Measurements from ENCODE around the gene PRKN. TPM values are rescaled to one million over a fixed set of nuclear protein-coding genes. Genes with fewer than 3 reads are reported as not detected.

Gene PRKN
- total RNA-seq, 4 donors from 2014 or later, result 4.4 to 669 (median 10.5) TPM

DNA sequence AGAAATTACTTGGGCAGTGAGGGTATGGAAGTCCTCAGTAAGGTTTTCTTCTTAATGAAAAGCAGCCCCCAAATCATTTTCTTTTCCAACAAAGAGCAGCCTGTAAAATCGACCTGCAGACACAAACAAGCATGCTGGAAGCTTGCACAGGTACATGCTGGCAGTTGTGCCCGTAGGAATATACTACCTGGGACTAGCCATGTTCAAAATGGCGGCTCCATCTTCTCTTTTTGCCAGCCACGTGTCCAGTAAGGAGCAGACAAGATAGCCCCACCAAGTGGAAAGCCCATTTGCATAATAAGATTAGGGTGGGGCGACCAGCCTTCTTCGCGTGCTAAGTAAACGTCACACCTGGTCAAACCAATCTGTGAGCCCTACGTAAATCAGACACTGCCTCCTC lies 1194.3 kb downstream of the PRKN start:
- Histone ChIP-seq H3K27me3 (no peaks in the 10 kb centered on the region), H3K4me3 (no peak overlapping the region), H3K9me3 (no peaks in the 10 kb centered on the region), H3K4me1 (no peaks in the 10 kb centered on the region), H3K27ac (no peak overlapping the region), H3K36me3 (no peaks in the 10 kb centered on the region)
- DNase-seq, result no peak
- TF ChIP-seq, protein P1, sequence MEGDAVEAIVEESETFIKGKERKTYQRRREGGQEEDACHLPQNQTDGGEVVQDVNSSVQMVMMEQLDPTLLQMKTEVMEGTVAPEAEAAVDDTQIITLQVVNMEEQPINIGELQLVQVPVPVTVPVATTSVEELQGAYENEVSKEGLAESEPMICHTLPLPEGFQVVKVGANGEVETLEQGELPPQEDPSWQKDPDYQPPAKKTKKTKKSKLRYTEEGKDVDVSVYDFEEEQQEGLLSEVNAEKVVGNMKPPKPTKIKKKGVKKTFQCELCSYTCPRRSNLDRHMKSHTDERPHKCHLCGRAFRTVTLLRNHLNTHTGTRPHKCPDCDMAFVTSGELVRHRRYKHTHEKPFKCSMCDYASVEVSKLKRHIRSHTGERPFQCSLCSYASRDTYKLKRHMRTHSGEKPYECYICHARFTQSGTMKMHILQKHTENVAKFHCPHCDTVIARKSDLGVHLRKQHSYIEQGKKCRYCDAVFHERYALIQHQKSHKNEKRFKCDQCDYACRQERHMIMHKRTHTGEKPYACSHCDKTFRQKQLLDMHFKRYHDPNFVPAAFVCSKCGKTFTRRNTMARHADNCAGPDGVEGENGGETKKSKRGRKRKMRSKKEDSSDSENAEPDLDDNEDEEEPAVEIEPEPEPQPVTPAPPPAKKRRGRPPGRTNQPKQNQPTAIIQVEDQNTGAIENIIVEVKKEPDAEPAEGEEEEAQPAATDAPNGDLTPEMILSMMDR (IDR thresholded peaks at IDR 0.05), result no peak
- no peak for TF ChIP-seq POLR2A (IDR thresholded peaks at IDR 0.05)

DNA sequence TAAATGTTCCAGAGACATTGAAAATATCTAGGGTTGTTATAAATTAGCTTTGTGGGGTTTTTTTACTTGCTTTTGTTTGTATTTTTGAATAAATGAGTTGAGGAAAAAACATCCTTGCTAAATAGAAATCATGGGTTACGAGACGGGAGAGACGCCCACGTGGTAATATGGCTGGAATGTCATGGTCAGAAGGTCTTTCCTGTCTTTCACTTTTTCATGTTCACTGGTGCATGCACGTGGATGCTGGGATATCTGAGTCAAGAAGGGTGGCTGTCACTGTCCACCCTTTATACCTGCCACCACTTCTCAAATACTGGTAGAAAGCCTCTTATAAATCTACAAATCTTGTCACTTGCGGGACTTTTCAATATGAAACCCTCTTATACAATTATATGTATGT lies 1195.0 kb downstream of the PRKN start:
- no peaks in the 10 kb centered on the region for H3K36me3 ChIP-seq
- no peak for DNase-seq
- H3K4me3 ChIP-seq, result no peak overlapping the region
- H3K27ac ChIP-seq, result no peak overlapping the region
- TF ChIP-seq, protein P1 (IDR thresholded peaks at IDR 0.05), result no peak
- TF ChIP-seq POLR2A (IDR thresholded peaks at IDR 0.05), result no peak
- no peaks in the 10 kb centered on the region for H3K9me3 ChIP-seq
- H3K27me3 ChIP-seq, result no peaks in the 10 kb centered on the region
- no peaks in the 10 kb centered on the region for H3K4me1 ChIP-seq

DNA sequence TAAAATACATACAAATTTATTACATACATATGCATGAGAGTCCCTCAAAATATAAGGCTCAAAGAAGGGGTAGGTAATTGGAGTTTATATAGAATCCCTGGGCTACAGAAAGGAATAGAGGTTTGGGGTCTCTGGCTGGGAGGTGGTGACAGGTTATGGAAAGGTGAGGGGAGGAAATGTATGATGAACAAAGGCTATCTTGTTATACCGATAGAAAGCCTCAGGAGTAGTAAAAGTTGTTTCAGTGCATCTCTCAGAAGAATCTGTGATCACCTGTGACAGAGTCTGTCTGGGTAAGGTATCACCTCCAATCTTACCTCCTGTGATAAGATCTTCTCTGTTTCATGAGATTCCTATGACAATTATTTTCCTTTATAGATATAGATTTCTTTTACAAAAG lies 1200.8 kb downstream of the PRKN start:
- Histone ChIP-seq H3K27me3 (no peaks in the 10 kb centered on the region), H3K4me3 (no peak overlapping the region), H3K4me1 (no peaks in the 10 kb centered on the region), H3K9me3 (no peaks in the 10 kb centered on the region), H3K36me3 (no peaks in the 10 kb centered on the region), H3K27ac (no peak overlapping the region)
- DNase-seq, result no peak
- TF ChIP-seq, protein P1 (IDR thresholded peaks at IDR 0.05), result no peak
- TF ChIP-seq POLR2A (IDR thresholded peaks at IDR 0.05), result no peak

DNA sequence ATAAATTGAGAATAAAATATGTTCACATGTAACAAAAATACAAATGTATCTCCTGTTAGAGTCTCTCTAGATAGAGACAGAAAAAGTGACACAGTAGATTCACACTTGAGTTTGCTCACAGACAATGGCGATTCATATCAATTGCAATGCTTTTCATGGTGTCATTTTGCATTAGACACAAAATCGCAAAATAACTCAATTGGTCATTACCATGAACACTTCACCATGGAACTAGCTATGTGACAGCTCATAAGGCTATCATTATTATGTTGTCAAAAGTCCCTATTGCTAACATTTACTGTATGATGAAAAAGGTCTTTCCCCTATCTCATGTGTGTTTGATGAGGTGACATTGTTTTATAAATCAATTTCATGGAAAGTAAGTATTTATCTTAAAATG lies 1204.2 kb downstream of the PRKN start:
- TF ChIP-seq, protein P1 (IDR thresholded peaks at IDR 0.05), result no peak
- no peak for TF ChIP-seq POLR2A (IDR thresholded peaks at IDR 0.05)
- no peaks in the 10 kb centered on the region for H3K9me3 ChIP-seq

DNA sequence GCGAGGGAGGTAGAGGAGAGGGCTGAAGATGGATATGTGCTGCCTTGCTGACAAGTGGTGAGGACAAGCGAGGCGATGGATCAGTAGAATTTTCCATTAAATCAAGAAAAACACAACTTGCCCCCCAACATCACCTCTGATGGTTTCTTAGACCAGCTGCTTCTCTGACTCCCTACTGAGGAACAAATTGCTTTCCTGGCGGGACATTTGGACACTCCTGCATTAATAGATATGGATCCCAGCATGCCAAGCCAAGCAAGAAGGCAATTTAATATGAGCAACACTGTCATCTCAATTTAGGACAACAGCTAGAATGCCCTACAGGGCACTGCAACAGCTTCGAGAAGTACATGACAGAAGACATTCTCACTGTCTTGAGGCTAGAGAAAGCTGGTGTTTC lies 1205.3 kb downstream of the PRKN start:
- Histone ChIP-seq H3K4me3 (no peak overlapping the region), H3K36me3 (no peaks in the 10 kb centered on the region), H3K27ac (no peak overlapping the region), H3K27me3 (no peaks in the 10 kb centered on the region), H3K9me3 (no peaks in the 10 kb centered on the region), H3K4me1 (no peaks in the 10 kb centered on the region)
- TF ChIP-seq, protein P1 (IDR thresholded peaks at IDR 0.05), result no peak
- no peak for TF ChIP-seq POLR2A (IDR thresholded peaks at IDR 0.05)
- no peak for DNase-seq

More for the DNA sequence above, 1204.2 kb downstream of the PRKN start:
- Histone ChIP-seq H3K36me3 (no peaks in the 10 kb centered on the region), H3K27me3 (no peaks in the 10 kb centered on the region), H3K27ac (no peak overlapping the region), H3K4me3 (no peak overlapping the region), H3K4me1 (no peaks in the 10 kb centered on the region)
- DNase-seq, result no peak

DNA sequence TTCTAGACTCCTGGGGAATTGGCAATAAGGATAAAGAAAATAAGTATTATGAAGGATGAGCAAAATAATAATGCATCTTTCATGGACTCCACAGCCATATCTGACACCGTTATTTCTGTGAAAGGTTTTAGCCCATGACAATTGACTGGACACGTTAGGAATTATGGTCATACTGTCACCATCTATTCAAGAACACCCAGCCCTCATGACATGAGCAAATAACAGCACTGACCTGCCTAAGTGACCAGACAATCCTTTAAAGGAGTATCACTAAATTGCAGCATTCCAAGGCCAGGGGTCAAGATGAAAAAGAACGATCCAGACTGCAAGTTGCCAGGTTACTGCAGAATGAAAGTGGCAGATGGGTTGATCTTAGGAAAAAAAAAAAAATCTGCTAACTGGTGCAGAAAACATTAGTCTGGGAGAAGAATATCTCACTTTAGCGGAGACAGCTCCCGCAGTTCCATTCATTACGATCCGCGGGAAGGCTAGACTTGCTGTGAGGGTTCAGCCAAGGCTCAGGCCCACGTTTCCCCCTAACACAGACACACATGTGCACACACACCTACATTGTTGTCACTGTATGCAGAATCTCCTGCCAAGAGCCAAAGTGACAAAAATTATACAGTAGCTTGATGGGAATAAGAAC lies 1216.0 kb downstream of the PRKN start:
- DNase-seq, result no peak

More for the DNA sequence above, 1216.0 kb downstream of the PRKN start:
- Histone ChIP-seq H3K36me3 (no peaks in the 10 kb centered on the region), H3K4me3 (no peak overlapping the region), H3K27ac (no peak overlapping the region), H3K4me1 (no peaks in the 10 kb centered on the region), H3K9me3 (no peaks in the 10 kb centered on the region), H3K27me3 (no peaks in the 10 kb centered on the region)
- no peak for TF ChIP-seq POLR2A (IDR thresholded peaks at IDR 0.05)
- TF ChIP-seq, protein P1 (IDR thresholded peaks at IDR 0.05), result no peak
